Spleen (tissue), 11 donors: ENCODE measurements around the gene FBN1. TPM values are rescaled to one million over a fixed set of nuclear protein-coding genes. Genes with fewer than 3 reads are reported as not detected.

Experiments
- DNase-seq: peaks from one replicate; pipeline ENCODE4 v3.0.0-alpha.2; 2020
- H3K27ac ChIP-seq, 8 donors: fragments of 200-600 bp; sonication (generic) in 7 of 8; 1 replicate in 4 of 8; 2 replicates in 4 of 8; pipeline versions ENCODE4 v1.5.0 to v1.8.0; 2016 to 2021; ENCODE audit warnings: inconsistent platforms in 4 of 8, mild to moderate bottlenecking in 4 of 8, moderate library complexity in 1 of 8
- H3K27me3 ChIP-seq, 7 donors: fragments of 200-600 bp; sonication (generic) in 6 of 7; replicated peaks in 1 of 7; 1 replicate in 4 of 7; 2 replicates in 3 of 7; pipeline versions ENCODE4 v1.5.0 to v1.8.0; 2016 to 2021; ENCODE audit warnings: inconsistent platforms in 3 of 7, mild to moderate bottlenecking in 1 of 7
- H3K36me3 ChIP-seq, 6 donors: fragments of 200-600 bp; sonication (generic) in 5 of 6; 1 replicate in 4 of 6; 2 replicates in 2 of 6; pipeline versions ENCODE4 v1.5.0 to v1.8.0; 2016 to 2021; ENCODE audit warnings: inconsistent platforms in 2 of 6
- H3K4me1 ChIP-seq, 6 donors: fragments of 200-600 bp; sonication (generic) in 5 of 6; 1 replicate in 3 of 6; 2 replicates in 3 of 6; pipeline versions ENCODE4 v1.5.0 to v1.8.0; 2016 to 2021; ENCODE audit warnings: inconsistent platforms in 3 of 6
- H3K4me3 ChIP-seq, 8 donors: fragments of 200-600 bp; sonication (generic) in 7 of 8; 1 replicate in 4 of 8; 2 replicates in 4 of 8; pipeline versions ENCODE4 v1.5.0 to v1.8.0; 2016 to 2021; ENCODE audit warnings: inconsistent platforms in 4 of 8, mild to moderate bottlenecking in 4 of 8, moderate library complexity in 2 of 8
- H3K9me3 ChIP-seq, 8 donors: fragments of 200-600 bp; sonication (generic) in 7 of 8; 1 replicate in 4 of 8; 2 replicates in 4 of 8; pipeline versions ENCODE4 v1.5.0 to v1.8.0; 2016 to 2021; ENCODE audit warnings: inconsistent platforms in 4 of 8
- CTCF ChIP-seq, 11 experiments: fragments of 200-600 bp in 7 of 11; fragments of 450-650 bp in 4 of 11; sonication (generic) in 4 of 11; IDR thresholded peaks in 8 of 11; conservative IDR thresholded peaks in 3 of 11; 1 replicate in 7 of 11; 2 replicates in 4 of 11; pipeline versions ENCODE4 v1.4.0 to v1.8.0; 2016 to 2021; ENCODE audit warnings: antibody characterized with exemption in 11 of 11, inconsistent platforms in 4 of 11, mild to moderate bottlenecking in 1 of 11
- POLR2A ChIP-seq, 3 donors: fragments of 450-650 bp; IDR thresholded peaks; one replicate each; pipeline ENCODE4 v1.5.1; 2017; ENCODE audit warnings: antibody characterized with exemption in 3 of 3, mild to moderate bottlenecking in 1 of 3
- POLR2AphosphoS5 ChIP-seq, 3 donors: sonication (generic); formaldehyde crosslinking; IDR thresholded peaks; one replicate each; pipeline ENCODE4 v1.5.1; 2017; ENCODE audit warnings: antibody characterized with exemption in 3 of 3
- WGBS, 5 donors: extraction: QIAGEN DNeasy Blood & Tissue Kit in 3 of 5; methylation state at CpG; one replicate each; pipeline versions ENCODE4 v1.1.5 to v1.1.7; 2013 to 2018; 5-methylcytosine and 5-hydroxymethylcytosine counted together
- intact Hi-C: fragments of 100-400 bp; cut with DNase I; formaldehyde crosslinking; loops from one replicate; pipeline ENCODE4 v1.15.0; 2023; ENCODE audit warnings: low total_unique reads
- polyA plus RNA-seq, 3 donors: library from polyadenylated mRNA; stranded (reverse); fragments of 200-250 nt; gene quantifications; one replicate each; pipeline ENCODE4 v1.2.1, GENCODE V29; 2013
- total RNA-seq, 7 donors: library from RNA; depleted of rRNA in 3 of 7; stranded (reverse); fragments of >200 nt in 3 of 7; fragmentation: NEBNext Ultra II Directional in 4 of 7; extraction: Animal tissue kit (Norgen Biotek cat#: 25700) in 4 of 7; gene quantifications; one replicate each; pipeline versions ENCODE4 v1.1.0 to v1.2.1, GENCODE V29; 2016 to 2021
- donor health status: healthy with polysubstance abuse.
- donor health status: DM: no; HTN: no; CAD: no; lungs with moderate emphysema.
- donor health status: DM: no; HTN: no; CAD: no.
- donor health status: Bipolar disorder and iron deficiency.
- donor health status: healthy.
- donor health status: DM: no; HTN: no; CAD: no.
- donor health status: DM: yes; HTN: yes; CAD: no.

FBN1 gene
- total and polyA plus RNA-seq, 10 donors = 3.2 to 139 (median 45.4) TPM

- Histone ChIP-seq H3K27ac (peak overlapping the region in 4 of 8 donors; percentile 82 to 89 (median 85)), H3K27me3 (peaks cover 0 to 34% (median 25%) of the 10 kb centered on the region in 7 donors), H3K4me3 (peak overlapping the region in 5 of 8 donors; percentile 62 to 86 (median 76)), H3K4me1 (peaks cover 0 to 53% (median 35%) of the 10 kb centered on the region in 6 donors), H3K9me3 (no peaks in the 10 kb centered on the region), H3K36me3 (no peaks in the 10 kb centered on the region)
- TF ChIP-seq POLR2A (IDR thresholded peaks at IDR 0.05) (no peak), POLR2AphosphoS5 (IDR thresholded peaks at IDR 0.05) (no peak), CTCF (IDR thresholded peaks at IDR 0.05 in 8 of 11, conservative IDR thresholded peaks at IDR 0.05 in 3 of 11) (no peak)
- WGBS, 5 donors = 38 to 68% (median 48%) methylated on average over 1 of the region's 1 CpG
- DNase-seq = no peak
- intact Hi-C loops = no loop called here
Measured at GRCh38 chr15:48642795-48643194, 2.7 kb downstream of the FBN1 start.

GRCh38 chr15:48641416-48641815 is 4.1 kb downstream of the FBN1 start:
- Histone ChIP-seq H3K27me3 (peaks cover 0 to 30% (median 25%) of the 10 kb centered on the region in 7 donors), H3K4me1 (peaks cover 0 to 51% (median 33%) of the 10 kb centered on the region in 6 donors), H3K27ac (no peak overlapping the region), H3K36me3 (no peaks in the 10 kb centered on the region), H3K9me3 (no peaks in the 10 kb centered on the region), H3K4me3 (no peak overlapping the region)
- WGBS, 5 donors = 44 to 58% (median 55%) methylated on average over 3 of the region's 3 CpGs
- TF ChIP-seq CTCF (IDR thresholded peaks at IDR 0.05 in 8 of 11, conservative IDR thresholded peaks at IDR 0.05 in 3 of 11) (peak in 4 of 11 experiments; percentile 10 to 34 (median 15)), POLR2AphosphoS5 (IDR thresholded peaks at IDR 0.05) (no peak), POLR2A (IDR thresholded peaks at IDR 0.05) (no peak)
- intact Hi-C loops = no loop called here
- no peak for DNase-seq

GRCh38 chr15:48638963-48639362 is 6.5 kb downstream of the FBN1 start:
- DNase-seq = no peak
- intact Hi-C loops = loop anchor here (10.0 kb wide), 1 partner anchor 124 kb away; no protein-coding TSS in a partner anchor
- WGBS, 5 donors = 70 to 89% (median 84%) methylated on average over 2 of the region's 2 CpGs
- Histone ChIP-seq H3K4me1 (peaks cover 0 to 27% (median 17%) of the 10 kb centered on the region in 6 donors), H3K36me3 (no peaks in the 10 kb centered on the region), H3K27me3 (peaks cover 0 to 5% (median 2%) of the 10 kb centered on the region in 7 donors), H3K4me3 (no peak overlapping the region), H3K9me3 (no peaks in the 10 kb centered on the region), H3K27ac (no peak overlapping the region)
- TF ChIP-seq POLR2A (IDR thresholded peaks at IDR 0.05) = no peak
- no peak for TF ChIP-seq POLR2AphosphoS5 (IDR thresholded peaks at IDR 0.05)
- TF ChIP-seq CTCF (IDR thresholded peaks at IDR 0.05 in 8 of 11, conservative IDR thresholded peaks at IDR 0.05 in 3 of 11) = no peak

GRCh38 chr15:48637639-48638038 is 7.9 kb downstream of the FBN1 start:
- Histone ChIP-seq H3K36me3 (no peaks in the 10 kb centered on the region), H3K27me3 (no peaks in the 10 kb centered on the region), H3K9me3 (no peaks in the 10 kb centered on the region), H3K27ac (no peak overlapping the region), H3K4me3 (no peak overlapping the region), H3K4me1 (peaks cover 0 to 22% (median 12%) of the 10 kb centered on the region in 6 donors)
- no peak for TF ChIP-seq POLR2AphosphoS5 (IDR thresholded peaks at IDR 0.05)
- no peak for TF ChIP-seq POLR2A (IDR thresholded peaks at IDR 0.05)
- no peak for TF ChIP-seq CTCF (IDR thresholded peaks at IDR 0.05 in 8 of 11, conservative IDR thresholded peaks at IDR 0.05 in 3 of 11)
- WGBS, 5 donors = 90 to 97% (median 94%) methylated on average over 2 of the region's 2 CpGs
- intact Hi-C loops = loop anchor here (10.0 kb wide), 1 partner anchor 123 kb away; no protein-coding TSS in a partner anchor
- no peak for DNase-seq
